ENCODE data around the gene FABP3.

Gene FABP3

GRCh38 chr1:31399976-31400375, 27.1 kb upstream of the FABP3 start:
- no peak overlapping the region for H3K27ac ChIP-seq (ENCODE audit: low read depth in 2 of 2, low read length in 2 of 2)
- no peak overlapping the region for H3K9ac ChIP-seq (ENCODE audit: low read depth in 1 of 2, low read length in 2 of 2)
- no peaks in the 10 kb centered on the region for H3K36me3 ChIP-seq (ENCODE audit: control insufficient read depth in 2 of 2, insufficient read depth in 2 of 2, low read length in 2 of 2)
- H3K4me3 ChIP-seq (ENCODE audit: low read length in 2 of 2) = no peak overlapping the region
- H3K4me1 ChIP-seq (ENCODE audit: control insufficient read depth in 2 of 2, insufficient read depth in 2 of 2, low read length in 2 of 2) = peaks cover 0 to 2% of the 10 kb centered on the region in 2 donors
- no peaks in the 10 kb centered on the region for H3K27me3 ChIP-seq (ENCODE audit: control insufficient read depth in 2 of 2, insufficient read depth in 2 of 2, low read length in 2 of 2)
- no peaks in the 10 kb centered on the region for H3K9me3 ChIP-seq (ENCODE audit: control insufficient read depth in 2 of 2, low read length in 2 of 2)

GRCh38 chr1:31398246-31398645, 25.4 kb upstream of the FABP3 start:
- Histone ChIP-seq H3K27me3 (ENCODE audit: control insufficient read depth in 2 of 2, insufficient read depth in 2 of 2, low read length in 2 of 2) (no peaks in the 10 kb centered on the region), H3K36me3 (ENCODE audit: control insufficient read depth in 2 of 2, insufficient read depth in 2 of 2, low read length in 2 of 2) (no peaks in the 10 kb centered on the region), H3K9me3 (ENCODE audit: control insufficient read depth in 2 of 2, low read length in 2 of 2) (no peaks in the 10 kb centered on the region), H3K4me1 (ENCODE audit: control insufficient read depth in 2 of 2, insufficient read depth in 2 of 2, low read length in 2 of 2) (peaks cover 5 to 9% of the 10 kb centered on the region in 2 donors), H3K27ac (ENCODE audit: low read depth in 2 of 2, low read length in 2 of 2) (no peak overlapping the region), H3K9ac (ENCODE audit: low read depth in 1 of 2, low read length in 2 of 2) (no peak overlapping the region), H3K4me3 (ENCODE audit: low read length in 2 of 2) (no peak overlapping the region)

GRCh38 chr1:31397360-31398095, 24.7 kb upstream of the FABP3 start:
- Histone ChIP-seq H3K9me3 (ENCODE audit: control insufficient read depth in 2 of 2, low read length in 2 of 2) (no peaks in the 10 kb centered on the region), H3K36me3 (ENCODE audit: control insufficient read depth in 2 of 2, insufficient read depth in 2 of 2, low read length in 2 of 2) (no peaks in the 10 kb centered on the region), H3K4me3 (ENCODE audit: low read length in 2 of 2) (no peak overlapping the region), H3K27me3 (ENCODE audit: control insufficient read depth in 2 of 2, insufficient read depth in 2 of 2, low read length in 2 of 2) (no peaks in the 10 kb centered on the region), H3K4me1 (ENCODE audit: control insufficient read depth in 2 of 2, insufficient read depth in 2 of 2, low read length in 2 of 2) (peaks cover 5 to 9% of the 10 kb centered on the region in 2 donors), H3K27ac (ENCODE audit: low read depth in 2 of 2, low read length in 2 of 2) (no peak overlapping the region), H3K9ac (ENCODE audit: low read depth in 1 of 2, low read length in 2 of 2) (no peak overlapping the region)

GRCh38 chr1:31396633-31397351, 23.9 kb upstream of the FABP3 start:
- H3K4me1 ChIP-seq (ENCODE audit: control insufficient read depth in 2 of 2, insufficient read depth in 2 of 2, low read length in 2 of 2) = peaks cover 5 to 9% of the 10 kb centered on the region in 2 donors
- no peaks in the 10 kb centered on the region for H3K9me3 ChIP-seq (ENCODE audit: control insufficient read depth in 2 of 2, low read length in 2 of 2)
- no peak overlapping the region for H3K4me3 ChIP-seq (ENCODE audit: low read length in 2 of 2)
- no peaks in the 10 kb centered on the region for H3K27me3 ChIP-seq (ENCODE audit: control insufficient read depth in 2 of 2, insufficient read depth in 2 of 2, low read length in 2 of 2)
- H3K9ac ChIP-seq (ENCODE audit: low read depth in 1 of 2, low read length in 2 of 2) = no peak overlapping the region
- H3K27ac ChIP-seq (ENCODE audit: low read depth in 2 of 2, low read length in 2 of 2) = no peak overlapping the region
- no peaks in the 10 kb centered on the region for H3K36me3 ChIP-seq (ENCODE audit: control insufficient read depth in 2 of 2, insufficient read depth in 2 of 2, low read length in 2 of 2)

- H3K27me3 ChIP-seq (ENCODE audit: control insufficient read depth in 2 of 2, insufficient read depth in 2 of 2, low read length in 2 of 2) = no peaks in the 10 kb centered on the region
- H3K4me1 ChIP-seq (ENCODE audit: control insufficient read depth in 2 of 2, insufficient read depth in 2 of 2, low read length in 2 of 2) = peaks cover 7 to 21% of the 10 kb centered on the region in 2 donors
- H3K9ac ChIP-seq (ENCODE audit: low read depth in 1 of 2, low read length in 2 of 2) = peak overlapping the region; percentile 63 to 71
- H3K9me3 ChIP-seq (ENCODE audit: control insufficient read depth in 2 of 2, low read length in 2 of 2) = no peaks in the 10 kb centered on the region
- no peaks in the 10 kb centered on the region for H3K36me3 ChIP-seq (ENCODE audit: control insufficient read depth in 2 of 2, insufficient read depth in 2 of 2, low read length in 2 of 2)
- peak overlapping the region; percentile 68 to 72 for H3K4me3 ChIP-seq (ENCODE audit: low read length in 2 of 2)
- peak overlapping the region in 1 of 2 donors; percentile 66 for H3K27ac ChIP-seq (ENCODE audit: low read depth in 2 of 2, low read length in 2 of 2)
Observed at GRCh38 chr1:31394584-31395193, 21.8 kb upstream of the FABP3 start.

- no peaks in the 10 kb centered on the region for H3K27me3 ChIP-seq (ENCODE audit: control insufficient read depth in 2 of 2, insufficient read depth in 2 of 2, low read length in 2 of 2)
- no peak overlapping the region for H3K27ac ChIP-seq (ENCODE audit: low read depth in 2 of 2, low read length in 2 of 2)
- H3K9ac ChIP-seq (ENCODE audit: low read depth in 1 of 2, low read length in 2 of 2) = no peak overlapping the region
- H3K4me1 ChIP-seq (ENCODE audit: control insufficient read depth in 2 of 2, insufficient read depth in 2 of 2, low read length in 2 of 2) = peaks cover 9 to 26% of the 10 kb centered on the region in 2 donors
- no peak overlapping the region for H3K4me3 ChIP-seq (ENCODE audit: low read length in 2 of 2)
- H3K36me3 ChIP-seq (ENCODE audit: control insufficient read depth in 2 of 2, insufficient read depth in 2 of 2, low read length in 2 of 2) = no peaks in the 10 kb centered on the region
- H3K9me3 ChIP-seq (ENCODE audit: control insufficient read depth in 2 of 2, low read length in 2 of 2) = no peaks in the 10 kb centered on the region
Observed at GRCh38 chr1:31393463-31393862, 20.6 kb upstream of the FABP3 start.

- no peak overlapping the region for H3K9ac ChIP-seq (ENCODE audit: low read depth in 1 of 2, low read length in 2 of 2)
- no peaks in the 10 kb centered on the region for H3K27me3 ChIP-seq (ENCODE audit: control insufficient read depth in 2 of 2, insufficient read depth in 2 of 2, low read length in 2 of 2)
- H3K4me3 ChIP-seq (ENCODE audit: low read length in 2 of 2) = peak overlapping the region in 1 of 2 donors; percentile 27
- H3K27ac ChIP-seq (ENCODE audit: low read depth in 2 of 2, low read length in 2 of 2) = peak overlapping the region; percentile 80
- H3K9me3 ChIP-seq (ENCODE audit: control insufficient read depth in 2 of 2, low read length in 2 of 2) = no peaks in the 10 kb centered on the region
- peaks cover 9 to 28% of the 10 kb centered on the region in 2 donors for H3K4me1 ChIP-seq (ENCODE audit: control insufficient read depth in 2 of 2, insufficient read depth in 2 of 2, low read length in 2 of 2)
- no peaks in the 10 kb centered on the region for H3K36me3 ChIP-seq (ENCODE audit: control insufficient read depth in 2 of 2, insufficient read depth in 2 of 2, low read length in 2 of 2)
Observed at GRCh38 chr1:31390071-31390470, 17.2 kb upstream of the FABP3 start.

GRCh38 chr1:31389616-31390015, 16.7 kb upstream of the FABP3 start:
- Histone ChIP-seq H3K4me1 (ENCODE audit: control insufficient read depth in 2 of 2, insufficient read depth in 2 of 2, low read length in 2 of 2) (peaks cover 9 to 23% of the 10 kb centered on the region in 2 donors), H3K9me3 (ENCODE audit: control insufficient read depth in 2 of 2, low read length in 2 of 2) (no peaks in the 10 kb centered on the region), H3K4me3 (ENCODE audit: low read length in 2 of 2) (no peak overlapping the region), H3K27ac (ENCODE audit: low read depth in 2 of 2, low read length in 2 of 2) (peak overlapping the region; percentile 80), H3K36me3 (ENCODE audit: control insufficient read depth in 2 of 2, insufficient read depth in 2 of 2, low read length in 2 of 2) (no peaks in the 10 kb centered on the region), H3K9ac (ENCODE audit: low read depth in 1 of 2, low read length in 2 of 2) (peak overlapping the region in 1 of 2 donors; percentile 33), H3K27me3 (ENCODE audit: control insufficient read depth in 2 of 2, insufficient read depth in 2 of 2, low read length in 2 of 2) (no peaks in the 10 kb centered on the region)

- Histone ChIP-seq H3K27ac (ENCODE audit: low read depth in 2 of 2, low read length in 2 of 2) (no peak overlapping the region), H3K27me3 (ENCODE audit: control insufficient read depth in 2 of 2, insufficient read depth in 2 of 2, low read length in 2 of 2) (no peaks in the 10 kb centered on the region), H3K4me3 (ENCODE audit: low read length in 2 of 2) (no peak overlapping the region), H3K9me3 (ENCODE audit: control insufficient read depth in 2 of 2, low read length in 2 of 2) (no peaks in the 10 kb centered on the region), H3K36me3 (ENCODE audit: control insufficient read depth in 2 of 2, insufficient read depth in 2 of 2, low read length in 2 of 2) (no peaks in the 10 kb centered on the region), H3K9ac (ENCODE audit: low read depth in 1 of 2, low read length in 2 of 2) (no peak overlapping the region), H3K4me1 (ENCODE audit: control insufficient read depth in 2 of 2, insufficient read depth in 2 of 2, low read length in 2 of 2) (peaks cover 11 to 28% of the 10 kb centered on the region in 2 donors)
Observed at GRCh38 chr1:31387612-31388011, 14.7 kb upstream of the FABP3 start.

Data from mucosa of rectum (tissue), 2 donors.